Midbrain (tissue), 1 donor: ENCODE measurements around the gene ITGB3BP.
"Not testable (repeated sequence)": the region's sequence is repeated elsewhere in the genome, so short reads cannot be mapped to it uniquely, and the experiment has no call there.

Source experiments
- DNase-seq: peaks from one replicate; lab custom pipeline; 2025; lab: John Stamatoyannopoulos, UW

ITGB3BP gene

DNA sequence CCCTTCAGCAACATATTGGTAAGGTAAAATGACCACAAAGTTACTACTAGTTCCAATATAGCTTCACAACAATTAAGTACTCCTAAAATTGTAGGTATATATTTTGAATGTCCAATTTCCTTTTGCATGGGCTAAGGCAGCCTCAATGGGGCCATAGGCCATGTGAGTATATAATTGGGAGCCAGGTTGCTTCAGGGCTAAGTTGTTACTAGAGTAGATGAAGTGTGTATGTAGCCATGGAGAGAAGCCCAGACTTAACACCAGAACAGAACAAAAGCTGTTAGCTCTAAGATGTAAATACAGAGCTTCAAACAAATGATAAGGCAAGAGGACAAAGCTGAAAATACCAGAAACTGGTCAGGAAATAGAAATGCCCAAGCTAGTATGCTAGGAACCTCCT, 16.2 kb downstream of the ITGB3BP start:
- no peak for DNase-seq

DNA sequence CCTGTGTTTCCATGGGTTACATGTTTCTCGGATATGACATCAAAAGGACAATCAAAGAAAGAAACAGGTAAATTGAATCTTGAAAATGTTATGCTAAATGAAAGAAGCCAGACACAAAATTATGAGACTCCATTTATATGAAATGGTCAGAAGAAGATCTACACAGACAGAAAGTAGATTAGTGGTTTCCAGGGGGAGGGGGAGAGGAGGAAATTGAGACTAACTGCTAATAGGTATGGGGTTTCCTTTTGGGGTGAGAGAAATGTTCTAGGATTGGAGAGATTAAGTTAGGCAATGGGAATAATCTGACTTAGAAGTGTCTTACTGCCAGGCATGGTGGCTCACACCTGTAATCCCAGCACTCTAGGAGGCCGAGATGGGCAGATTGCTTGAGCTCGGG, 21.8 kb downstream of the ITGB3BP start:
- DNase-seq = no peak

DNA sequence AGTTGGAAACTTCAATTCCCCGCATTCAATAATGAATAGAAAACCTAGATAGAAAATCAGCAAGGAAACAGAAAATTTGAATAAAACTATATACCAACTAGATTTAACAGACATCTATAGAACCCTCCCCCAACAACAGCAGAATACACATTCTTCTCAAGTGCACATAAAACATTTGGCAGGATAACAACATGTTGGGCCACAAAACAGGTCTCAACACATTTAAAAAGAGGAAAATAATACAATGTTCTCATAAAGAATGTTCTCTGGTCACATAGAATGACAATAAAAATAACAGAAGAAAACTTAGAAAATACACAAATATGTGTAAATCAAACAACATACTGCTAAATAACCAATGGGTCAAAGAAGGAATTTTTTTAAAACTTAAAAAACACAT, 24.9 kb downstream of the ITGB3BP start:
- DNase-seq = no peak

DNA sequence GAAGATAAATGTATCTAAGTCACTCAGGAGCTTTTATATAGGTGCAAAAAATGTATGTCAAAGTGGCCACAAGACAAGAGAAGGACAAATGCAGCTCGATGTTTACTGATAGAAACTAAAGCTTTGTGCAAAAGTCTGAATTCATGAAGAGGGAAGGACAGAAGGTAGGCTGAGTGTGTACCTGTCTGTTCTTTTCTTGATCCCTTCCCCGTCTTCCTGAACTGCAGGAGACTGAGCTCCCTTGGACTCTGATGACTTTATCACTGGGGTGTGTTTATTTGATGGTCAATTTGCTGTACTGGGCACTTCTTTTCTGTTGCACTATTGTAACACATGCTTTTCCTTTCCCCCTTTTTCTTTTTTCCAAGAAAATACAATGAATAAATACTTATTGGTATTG, 25.4 kb downstream of the ITGB3BP start:
- DNase-seq = no peak

DNA sequence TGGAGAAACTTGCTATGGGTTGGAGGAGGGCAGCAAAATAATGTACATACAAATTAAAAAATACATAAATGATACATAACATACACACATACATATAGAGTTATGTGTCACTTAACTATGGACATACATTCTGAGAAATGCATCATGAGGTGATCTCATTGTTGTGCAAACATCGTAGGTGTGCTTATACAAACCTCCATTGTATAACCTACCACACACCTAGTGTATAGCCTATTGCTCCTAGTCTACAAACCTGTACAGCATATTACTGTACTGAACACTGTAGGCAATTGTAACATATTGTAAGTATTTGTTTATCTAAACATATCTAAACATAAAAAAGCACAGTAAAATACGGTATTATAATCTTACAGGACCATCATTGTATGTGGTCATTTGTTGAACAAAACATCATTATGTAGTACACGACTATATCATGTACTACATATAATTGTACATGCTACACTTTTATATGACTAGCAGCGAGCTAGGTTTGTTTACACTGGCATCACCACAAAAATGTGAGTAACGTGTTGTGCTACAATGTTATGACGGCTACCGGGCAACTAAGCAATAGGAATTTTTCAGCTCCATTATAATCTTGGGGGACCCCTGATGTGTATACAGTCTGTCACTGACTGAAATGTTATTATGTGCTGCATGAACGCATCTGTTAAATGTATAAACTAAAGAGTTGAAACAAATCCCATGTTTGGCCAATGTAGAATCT, 35.5 kb downstream of the ITGB3BP start:
- DNase-seq = no peak

DNA sequence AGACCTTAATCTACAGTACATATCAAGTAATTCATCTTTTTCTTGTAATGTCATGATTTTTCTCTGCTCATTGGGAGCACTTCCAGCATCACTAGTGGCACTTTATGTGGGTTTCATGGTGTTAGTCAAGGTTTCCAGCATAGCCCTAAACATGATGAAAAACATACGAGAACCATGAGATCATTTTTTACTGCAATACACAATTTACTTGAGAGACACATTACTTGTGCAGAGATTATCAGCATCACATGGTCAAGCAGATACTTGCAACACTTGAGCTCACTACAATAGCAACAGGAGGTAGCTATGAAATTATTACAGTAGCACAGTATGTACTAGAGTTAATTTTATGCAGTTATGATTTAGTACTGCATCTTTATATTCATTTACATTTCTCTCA, 36.4 kb downstream of the ITGB3BP start:
- no peak for DNase-seq

DNA sequence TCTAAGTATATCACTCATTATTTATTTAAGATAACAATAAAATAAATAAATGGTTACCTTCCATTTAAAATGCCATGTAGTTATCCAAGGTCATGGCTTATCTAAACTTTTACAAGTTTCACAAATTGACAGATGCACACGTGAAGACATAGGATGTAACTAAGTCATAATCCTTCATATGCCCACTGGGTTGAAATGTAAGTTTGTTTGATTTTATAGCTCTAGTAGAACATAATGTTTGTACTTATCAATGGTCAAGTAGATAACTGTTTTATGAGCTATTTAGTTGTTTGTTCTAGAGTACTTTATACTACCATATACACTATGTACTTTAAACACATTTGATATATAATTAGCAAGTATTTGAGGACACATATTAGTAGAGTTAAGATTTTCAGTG, 43.0 kb downstream of the ITGB3BP start:
- DNase-seq = no peak

DNA sequence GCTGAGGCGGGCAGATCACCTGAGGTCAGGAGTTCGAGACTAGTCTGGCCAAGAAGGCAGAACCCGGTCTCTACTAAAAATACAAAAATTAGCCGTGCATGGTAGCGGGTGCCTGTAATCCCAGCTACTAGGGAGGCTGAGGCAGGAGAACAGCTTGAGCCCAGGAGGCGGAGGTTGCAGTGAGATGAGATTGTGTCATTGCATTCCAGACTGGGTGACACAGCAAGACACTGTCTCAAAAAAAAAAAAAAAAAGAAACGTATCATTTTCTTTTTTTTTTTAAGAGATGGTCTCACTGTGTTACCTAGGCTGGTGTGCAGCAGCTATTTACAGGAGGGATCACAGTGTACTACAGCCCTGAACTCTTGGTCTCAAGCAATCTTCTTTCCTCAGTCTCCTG, 47.3 kb downstream of the ITGB3BP start:
- DNase-seq = no peak

DNA sequence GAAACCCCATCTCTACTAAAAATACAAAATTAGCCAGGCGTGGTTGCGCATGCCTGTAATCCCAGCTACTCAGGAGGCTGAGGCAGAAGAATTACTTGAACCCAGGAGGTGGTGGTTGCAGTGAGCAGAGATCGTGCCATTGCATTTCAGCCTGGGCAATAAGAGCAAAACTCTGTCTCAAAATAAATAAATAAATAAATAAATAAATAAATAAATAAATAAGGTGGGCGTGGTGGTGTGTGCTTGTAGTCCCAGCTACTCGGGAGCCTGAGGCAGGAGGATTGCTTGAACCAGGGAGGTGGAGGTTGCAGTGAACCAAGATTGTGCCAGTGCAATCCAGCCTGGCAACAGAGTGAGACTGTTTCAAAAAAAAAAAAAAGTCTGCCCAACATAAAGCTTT, 54.3 kb downstream of the ITGB3BP start:
- DNase-seq = not testable (repeated sequence)

DNA sequence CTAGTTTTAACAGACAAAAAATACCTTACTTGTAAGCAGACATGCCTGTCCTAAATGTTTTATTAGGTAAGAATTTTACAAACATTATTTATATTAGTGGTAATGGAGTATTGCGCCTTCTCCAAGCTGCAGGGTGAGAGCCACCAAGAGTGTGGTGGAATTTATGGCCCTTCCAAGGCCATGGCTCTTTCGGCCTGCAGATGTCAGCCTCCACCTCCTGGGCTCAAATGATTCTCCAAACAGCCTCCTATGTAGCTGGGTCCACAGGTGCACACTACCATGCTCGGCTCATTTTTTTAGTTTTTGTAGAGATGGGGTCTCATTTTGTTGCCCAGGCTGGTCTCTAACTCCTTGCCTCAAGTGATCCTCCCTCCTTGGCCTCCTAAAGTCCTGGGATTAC, 56.3 kb downstream of the ITGB3BP start:
- no peak for DNase-seq

DNA sequence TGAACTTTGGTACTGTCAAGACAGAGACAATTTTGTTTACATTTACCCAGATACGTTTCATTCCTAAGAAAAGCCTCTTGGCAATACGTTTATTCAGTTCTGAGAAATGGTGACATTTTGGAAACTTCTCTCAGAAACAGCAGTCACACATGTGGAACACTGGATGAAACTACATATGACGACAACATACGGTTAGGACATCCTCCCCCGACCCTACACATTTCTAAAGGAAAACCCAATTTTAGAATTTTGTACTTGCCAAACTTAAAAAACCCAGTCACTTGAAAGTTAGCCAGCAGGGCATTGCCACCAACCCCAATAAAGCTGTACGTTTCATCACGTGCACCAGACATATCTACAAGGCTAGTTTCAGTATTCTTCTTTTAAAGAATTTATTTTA, 56.8 kb downstream of the ITGB3BP start:
- no peak for DNase-seq

DNA sequence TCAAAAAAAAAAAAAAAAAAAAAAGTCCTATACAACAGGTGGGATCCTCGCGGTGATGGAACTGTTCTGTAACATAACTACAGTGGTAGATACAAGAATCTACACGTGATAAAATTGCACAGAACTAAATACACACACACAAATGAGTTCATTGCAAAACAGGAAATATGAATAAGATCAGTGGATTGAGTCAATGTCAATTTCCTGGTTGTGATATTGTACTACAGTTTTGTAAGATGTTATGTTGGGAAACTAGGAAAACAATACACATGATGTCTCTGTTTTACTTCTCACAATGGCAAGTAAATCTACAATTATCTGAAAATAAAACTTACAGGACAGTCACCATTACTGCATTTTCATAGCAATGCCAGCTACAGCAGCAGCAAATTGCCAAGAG, 59.8 kb downstream of the ITGB3BP start:
- DNase-seq = no peak

DNA sequence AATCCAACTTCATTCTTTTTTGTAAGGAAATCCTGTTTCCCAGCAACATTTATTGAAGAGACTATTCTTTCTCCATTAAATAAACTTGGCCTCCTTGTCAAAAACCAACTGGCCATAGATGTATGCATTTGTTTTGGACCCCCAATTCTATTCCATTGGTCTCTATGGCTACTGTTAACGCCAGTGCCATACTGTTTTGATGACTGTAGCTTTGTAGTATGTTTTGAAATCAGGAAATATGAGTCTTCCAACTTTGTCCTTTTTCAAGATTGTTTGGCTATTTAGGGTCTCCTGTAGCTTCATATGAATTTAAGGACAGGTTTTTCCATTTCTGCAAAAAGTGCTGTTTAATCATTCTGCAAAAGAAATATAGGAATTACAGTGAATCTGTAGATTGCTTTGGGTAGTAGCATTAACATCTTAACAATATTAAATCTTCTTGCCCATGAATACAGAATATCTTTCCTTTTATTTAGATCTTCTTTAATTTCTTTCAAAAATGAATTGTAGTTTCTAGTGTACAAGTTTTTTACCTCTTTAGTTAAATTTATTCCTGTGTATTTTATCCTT, 61.3 kb downstream of the ITGB3BP start:
- DNase-seq = no peak

DNA sequence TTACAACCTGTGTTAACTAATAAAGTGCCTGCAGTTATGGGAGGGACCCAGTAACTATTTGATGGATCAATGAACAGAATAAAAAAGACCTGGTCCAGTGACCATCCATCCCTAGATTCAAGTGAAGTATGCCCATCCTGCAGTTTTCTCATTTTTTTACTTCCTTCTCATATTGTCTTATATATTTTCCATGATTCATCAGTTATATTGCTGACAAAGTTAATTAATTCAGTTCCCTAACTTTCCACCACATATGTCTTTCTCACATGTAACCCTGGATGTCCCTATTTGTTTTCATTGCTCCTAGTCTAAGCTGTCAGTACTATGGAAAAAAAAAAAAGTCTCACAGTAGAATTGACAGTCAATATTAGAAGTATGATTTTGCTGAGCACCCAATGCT, 64.3 kb downstream of the ITGB3BP start:
- DNase-seq = no peak

DNA sequence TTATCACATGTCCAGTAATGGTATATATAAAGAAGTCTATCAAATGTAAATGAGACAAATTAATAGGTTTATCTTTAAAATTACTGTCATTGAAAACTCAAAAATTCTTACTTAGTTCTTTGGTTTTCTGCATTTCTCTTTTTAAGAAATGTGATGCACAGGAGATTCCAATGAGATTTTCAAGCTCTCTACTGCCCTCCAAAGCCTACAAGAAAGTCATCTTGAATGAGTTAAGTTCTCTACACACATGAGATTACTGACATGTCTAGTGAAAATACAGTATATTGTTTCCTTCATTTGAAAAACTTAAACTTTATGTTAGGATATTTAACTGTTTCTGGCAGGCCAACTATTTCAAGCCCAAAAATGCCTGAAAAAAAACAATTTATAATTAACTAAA, 68.8 kb downstream of the ITGB3BP start:
- no peak for DNase-seq

DNA sequence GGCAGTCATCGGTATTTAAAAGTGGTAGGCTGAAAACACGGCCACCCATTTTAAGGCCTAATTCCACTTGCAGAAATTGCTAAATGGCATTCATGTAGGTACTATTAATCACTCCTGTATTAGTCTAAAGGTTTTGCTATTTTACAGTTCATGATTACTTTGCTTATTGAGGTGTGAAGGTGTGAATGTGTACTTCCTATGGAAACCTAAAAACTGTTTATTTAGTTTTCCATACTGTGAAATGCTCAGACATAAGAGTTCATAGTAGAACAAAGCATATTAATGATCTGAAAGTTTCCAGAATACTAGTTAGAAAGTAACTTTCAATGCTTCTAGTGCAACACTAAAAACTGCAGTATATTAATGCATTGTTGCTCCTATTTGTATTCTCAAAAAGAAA, 69.8 kb downstream of the ITGB3BP start:
- no peak for DNase-seq

DNA sequence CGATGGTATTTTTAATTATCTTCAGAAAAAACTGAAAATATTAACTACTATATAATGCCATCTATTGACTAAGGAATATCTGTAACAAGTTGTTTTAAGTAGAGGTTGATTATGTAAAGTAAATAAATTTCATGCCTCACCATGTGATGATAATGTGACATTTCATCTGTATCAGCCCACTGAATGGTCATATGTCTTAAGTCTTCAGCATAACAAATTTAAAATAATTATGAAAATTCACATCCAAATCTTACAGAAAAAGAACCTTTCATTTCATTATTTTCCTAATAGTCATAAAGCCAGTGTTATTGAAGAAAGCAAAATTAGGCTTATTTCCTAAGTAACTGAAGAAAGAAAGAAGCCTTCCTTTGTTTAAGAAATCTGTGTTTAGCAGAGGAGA, 72.6 kb downstream of the ITGB3BP start:
- DNase-seq = no peak

DNA sequence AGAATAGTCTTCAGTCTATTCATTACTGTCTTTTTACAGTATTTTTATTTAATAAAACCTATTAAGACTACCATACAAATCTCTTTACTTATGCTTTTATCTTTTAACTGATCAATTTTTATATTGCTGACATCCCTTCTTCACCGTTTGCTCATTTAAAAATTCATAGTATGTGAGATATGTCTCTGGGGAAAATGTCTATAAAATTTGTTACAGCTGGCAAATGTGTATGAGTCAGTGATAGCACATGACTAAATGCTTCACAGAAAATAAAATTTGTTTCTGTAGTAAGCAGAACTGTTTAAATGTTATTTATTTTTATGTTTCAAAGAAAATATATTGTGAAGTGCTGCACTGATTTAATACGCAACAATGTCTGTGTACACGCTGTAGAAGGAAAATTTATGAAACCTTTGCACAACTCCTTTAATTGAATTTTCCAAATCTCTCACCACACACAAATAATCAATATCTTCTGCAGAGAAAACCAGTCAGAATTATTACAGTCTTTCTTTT, 74.2 kb downstream of the ITGB3BP start:
- DNase-seq = no peak

DNA sequence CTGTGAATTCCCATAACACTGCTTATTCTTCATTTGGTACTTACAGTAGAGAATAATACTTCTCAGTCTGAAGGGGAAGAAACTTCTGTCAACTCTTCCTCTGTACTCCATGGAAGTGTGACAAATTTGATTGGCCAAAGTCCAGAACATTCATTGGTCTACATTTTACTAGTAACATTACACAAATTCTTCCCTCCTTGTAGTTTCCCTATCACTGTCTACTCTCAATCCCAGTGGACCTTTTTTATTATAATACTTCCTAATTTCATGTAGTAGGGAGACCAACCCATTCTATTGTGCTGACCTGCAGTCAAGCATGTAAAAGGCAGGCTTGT, 80.9 kb downstream of the ITGB3BP start:
- DNase-seq = no peak

DNA sequence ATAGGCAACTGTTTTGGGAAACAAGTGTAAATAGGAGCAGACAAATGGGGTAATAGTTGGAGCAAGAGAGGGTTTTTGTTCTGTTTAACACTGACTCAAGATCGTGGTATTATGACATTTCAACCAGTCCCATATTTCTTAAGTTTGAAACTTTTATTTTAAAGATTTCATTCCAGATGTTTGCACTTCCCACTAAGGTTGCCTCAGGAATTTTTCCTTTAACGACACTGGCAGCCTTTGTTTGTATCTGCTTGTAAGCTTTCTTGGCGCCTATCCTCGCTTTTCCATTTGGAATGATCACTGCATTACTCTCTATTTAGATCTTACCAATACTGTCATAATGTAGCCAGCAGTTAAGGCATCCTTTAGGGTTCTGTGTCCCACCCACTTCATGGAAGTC, 87.9 kb downstream of the ITGB3BP start:
- DNase-seq = no peak

DNA sequence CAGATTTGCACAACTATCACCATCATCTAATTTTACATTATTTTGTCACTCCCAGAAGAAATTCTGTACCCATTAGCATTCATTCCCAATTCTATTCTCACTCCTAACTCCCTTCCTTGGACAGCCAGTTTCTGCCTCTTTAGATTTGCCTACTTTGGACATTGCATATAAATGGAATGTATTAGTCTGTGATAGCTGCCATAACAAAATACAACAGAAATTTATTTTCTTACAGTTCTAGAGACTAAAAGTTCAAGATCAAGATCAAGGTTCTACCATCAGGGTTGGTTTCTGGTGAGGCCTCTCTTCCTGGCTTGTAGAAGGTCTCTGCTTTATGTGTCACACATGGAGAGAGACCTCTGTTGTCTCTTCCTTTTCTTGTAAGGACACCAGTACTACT, 93.7 kb downstream of the ITGB3BP start:
- DNase-seq = no peak

DNA sequence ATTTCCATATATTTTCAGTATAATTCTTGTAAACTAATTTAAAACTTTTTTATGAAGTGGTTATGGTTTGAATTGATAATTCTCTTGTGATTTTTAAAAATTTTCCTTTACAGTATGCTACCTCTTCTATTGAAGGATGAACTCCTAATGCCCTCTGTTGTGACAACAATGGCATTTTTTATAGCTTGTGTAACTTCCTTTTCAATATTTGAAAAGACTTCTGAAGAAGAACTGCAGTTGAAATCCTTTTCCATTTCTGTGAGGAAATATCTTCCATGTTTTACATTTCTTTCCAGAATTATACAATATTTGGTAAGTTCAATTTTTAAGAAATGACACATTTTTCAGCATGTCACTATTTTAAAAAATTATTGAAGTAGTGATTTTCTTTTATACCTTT, 94.2 kb downstream of the ITGB3BP start:
- DNase-seq = no peak

DNA sequence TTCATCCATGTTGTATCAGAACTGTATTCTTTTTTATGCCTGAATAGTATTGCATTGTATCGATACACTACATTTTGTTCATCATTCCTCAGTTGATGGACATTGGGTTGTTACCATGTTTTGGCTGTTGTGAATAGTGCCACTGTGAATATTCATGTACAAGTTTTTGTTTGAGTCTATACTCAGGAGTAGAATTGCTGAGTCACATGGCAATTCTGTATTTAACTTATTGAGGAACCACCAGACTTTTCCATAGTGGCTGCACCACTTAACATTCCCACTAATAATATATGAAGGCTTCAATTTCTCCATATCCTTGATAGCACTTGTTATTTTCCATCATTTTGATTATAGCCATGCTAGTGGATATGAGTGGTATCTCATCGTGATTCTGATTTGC, 99.4 kb downstream of the ITGB3BP start:
- no peak for DNase-seq

DNA sequence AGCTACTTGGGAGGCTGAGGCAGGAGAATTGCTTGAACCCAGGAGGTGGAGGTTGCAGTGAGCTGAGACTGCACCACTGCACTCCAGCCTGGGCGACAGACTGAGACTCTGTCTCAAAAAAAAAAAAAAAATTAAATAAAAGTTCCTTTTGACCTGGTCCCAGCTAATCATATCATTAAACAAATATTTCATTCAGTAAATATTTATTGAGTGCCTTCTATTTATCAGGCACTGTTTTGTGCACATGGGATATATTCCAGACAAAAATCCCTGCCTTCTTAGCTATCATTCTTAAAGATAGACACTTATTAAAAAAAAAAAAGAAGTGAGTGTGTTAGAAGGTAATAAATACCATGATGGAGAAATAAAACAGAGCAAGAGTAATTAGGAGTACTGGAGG, 102.3 kb downstream of the ITGB3BP start:
- not testable (repeated sequence) for DNase-seq
